Thyroid gland (tissue), 4 donors: ENCODE data around the gene IL31. TPM values are rescaled to one million over a fixed set of nuclear protein-coding genes. Genes with fewer than 3 reads are reported as not detected.

Source experiments
- DNase-seq, 2 donors: peaks; one replicate each; pipeline ENCODE4 v3.0.0-alpha.2; 2019
- H3K27ac ChIP-seq, 3 donors: fragments of 200-600 bp; sonication (generic); 1 replicate in 2 of 3; 2 replicates in 1 of 3; pipeline ENCODE4 v1.5.1; 2016 to 2019; ENCODE audit warnings: mild to moderate bottlenecking in 1 of 3, moderate library complexity in 1 of 3
- H3K27me3 ChIP-seq: fragments of 200-600 bp; sonication (generic); one replicate; pipeline ENCODE4 v1.5.1; 2019
- H3K36me3 ChIP-seq, 2 donors: fragments of 200-600 bp; sonication (generic); one replicate each; pipeline ENCODE4 v1.5.1; 2016 to 2019
- H3K4me1 ChIP-seq, 2 donors: fragments of 200-600 bp; sonication (generic); one replicate each; pipeline ENCODE4 v1.5.1; 2017 to 2019
- H3K4me3 ChIP-seq, 3 donors: fragments of 200-600 bp; sonication (generic); replicated peaks in 1 of 3; 1 replicate in 2 of 3; 2 replicates in 1 of 3; pipeline ENCODE4 v1.5.1; 2016; ENCODE audit warnings: mild to moderate bottlenecking in 1 of 3
- H3K9me3 ChIP-seq: fragments of 200-600 bp; sonication (generic); one replicate; pipeline ENCODE4 v1.5.1; 2017
- POLR2A ChIP-seq, 2 donors: fragments of 450-650 bp; IDR thresholded peaks; one replicate each; pipeline ENCODE4 v1.6.1; 2017; ENCODE audit warnings: antibody characterized with exemption in 2 of 2, mild to moderate bottlenecking in 2 of 2, moderate library complexity in 1 of 2
- WGBS, 2 donors: methylation state at CpG; one replicate each; pipeline ENCODE4 v1.1.5; 2017; 5-methylcytosine and 5-hydroxymethylcytosine counted together
- intact Hi-C: fragments of 100-400 bp; cut with DNase I; formaldehyde crosslinking; loops from one replicate; pipeline ENCODE4 v1.15.1; 2023
- total RNA-seq, 4 donors: library from RNA; depleted of rRNA; stranded (reverse); fragments of >200 nt; gene quantifications; one replicate each; pipeline ENCODE4 v1.2.3, GENCODE V29; 2016
- TF ChIP-seq, protein P1 (sequence below), 6 experiments: fragments of 200-600 bp in 3 of 6; fragments of 450-650 bp in 3 of 6; sonication (generic) in 3 of 6; IDR thresholded peaks; one replicate each; pipeline ENCODE4 v1.5.1; 2016 to 2019; ENCODE audit warnings: antibody characterized with exemption in 6 of 6, mild to moderate bottlenecking in 2 of 6, inconsistent platforms in 1 of 6, moderate library complexity in 1 of 6

IL31 gene
- total RNA-seq, 4 donors from 2014 or later = not detected

DNA sequence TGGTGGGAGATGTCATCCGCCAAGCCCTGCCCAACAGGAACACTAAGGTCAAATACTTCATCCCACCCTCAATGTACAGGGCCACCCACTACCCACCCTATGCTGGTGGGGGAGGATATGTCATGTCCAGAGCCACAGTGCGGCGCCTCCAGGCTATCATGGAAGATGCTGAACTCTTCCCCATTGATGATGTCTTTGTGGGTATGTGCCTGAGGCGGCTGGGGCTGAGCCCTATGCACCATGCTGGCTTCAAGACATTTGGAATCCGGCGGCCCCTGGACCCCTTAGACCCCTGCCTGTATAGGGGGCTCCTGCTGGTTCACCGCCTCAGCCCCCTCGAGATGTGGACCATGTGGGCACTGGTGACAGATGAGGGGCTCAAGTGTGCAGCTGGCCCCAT lies 33.0 kb upstream of the IL31 start:
- TF ChIP-seq, protein P1, sequence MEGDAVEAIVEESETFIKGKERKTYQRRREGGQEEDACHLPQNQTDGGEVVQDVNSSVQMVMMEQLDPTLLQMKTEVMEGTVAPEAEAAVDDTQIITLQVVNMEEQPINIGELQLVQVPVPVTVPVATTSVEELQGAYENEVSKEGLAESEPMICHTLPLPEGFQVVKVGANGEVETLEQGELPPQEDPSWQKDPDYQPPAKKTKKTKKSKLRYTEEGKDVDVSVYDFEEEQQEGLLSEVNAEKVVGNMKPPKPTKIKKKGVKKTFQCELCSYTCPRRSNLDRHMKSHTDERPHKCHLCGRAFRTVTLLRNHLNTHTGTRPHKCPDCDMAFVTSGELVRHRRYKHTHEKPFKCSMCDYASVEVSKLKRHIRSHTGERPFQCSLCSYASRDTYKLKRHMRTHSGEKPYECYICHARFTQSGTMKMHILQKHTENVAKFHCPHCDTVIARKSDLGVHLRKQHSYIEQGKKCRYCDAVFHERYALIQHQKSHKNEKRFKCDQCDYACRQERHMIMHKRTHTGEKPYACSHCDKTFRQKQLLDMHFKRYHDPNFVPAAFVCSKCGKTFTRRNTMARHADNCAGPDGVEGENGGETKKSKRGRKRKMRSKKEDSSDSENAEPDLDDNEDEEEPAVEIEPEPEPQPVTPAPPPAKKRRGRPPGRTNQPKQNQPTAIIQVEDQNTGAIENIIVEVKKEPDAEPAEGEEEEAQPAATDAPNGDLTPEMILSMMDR (IDR thresholded peaks at IDR 0.05) = no peak
- no peak for TF ChIP-seq POLR2A (IDR thresholded peaks at IDR 0.05)
- Histone ChIP-seq H3K4me3 (no peak overlapping the region), H3K9me3 (no peaks in the 10 kb centered on the region), H3K27me3 (no peaks in the 10 kb centered on the region), H3K36me3 (peaks cover 37 to 48% of the 10 kb centered on the region in 2 donors), H3K4me1 (peaks cover 0 to 14% of the 10 kb centered on the region in 2 donors), H3K27ac (no peak overlapping the region)
- intact Hi-C loops = no loop called here
- no peak for DNase-seq
- 92 to 100% methylated on average over 1 to 5 of the region's 8 CpGs for WGBS, 2 donors

DNA sequence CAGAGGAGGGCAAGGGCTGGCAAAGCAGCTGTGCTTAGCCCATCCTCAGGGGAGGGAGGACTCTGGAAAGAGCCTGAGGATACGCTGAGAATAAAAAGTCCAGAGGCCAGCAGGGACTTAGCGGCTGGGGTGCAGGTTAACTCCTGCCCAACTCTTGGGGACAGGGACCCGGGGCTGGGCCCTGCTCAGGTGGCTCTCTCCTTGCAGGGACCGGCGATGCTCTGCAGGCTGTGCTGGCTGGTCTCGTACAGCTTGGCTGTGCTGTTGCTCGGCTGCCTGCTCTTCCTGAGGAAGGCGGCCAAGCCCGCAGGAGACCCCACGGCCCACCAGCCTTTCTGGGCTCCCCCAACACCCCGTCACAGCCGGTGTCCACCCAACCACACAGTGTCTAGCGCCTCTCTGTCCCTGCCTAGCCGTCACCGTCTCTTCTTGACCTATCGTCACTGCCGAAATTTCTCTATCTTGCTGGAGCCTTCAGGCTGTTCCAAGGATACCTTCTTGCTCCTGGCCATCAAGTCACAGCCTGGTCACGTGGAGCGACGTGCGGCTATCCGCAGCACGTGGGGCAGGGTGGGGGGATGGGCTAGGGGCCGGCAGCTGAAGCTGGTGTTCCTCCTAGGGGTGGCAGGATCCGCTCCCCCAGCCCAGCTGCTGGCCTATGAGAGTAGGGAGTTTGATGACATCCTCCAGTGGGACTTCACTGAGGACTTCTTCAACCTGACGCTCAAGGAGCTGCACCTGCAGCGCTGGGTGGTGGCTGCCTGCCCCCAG lies 32.3 kb upstream of the IL31 start:
- intact Hi-C loops = no loop called here
- Histone ChIP-seq H3K9me3 (no peaks in the 10 kb centered on the region), H3K27me3 (no peaks in the 10 kb centered on the region), H3K4me3 (no peak overlapping the region), H3K4me1 (peaks cover 0 to 14% of the 10 kb centered on the region in 2 donors), H3K36me3 (peaks cover 33 to 41% of the 10 kb centered on the region in 2 donors), H3K27ac (no peak overlapping the region)
- no peak for DNase-seq
- TF ChIP-seq POLR2A (IDR thresholded peaks at IDR 0.05) = no peak
- TF ChIP-seq, protein P1 (IDR thresholded peaks at IDR 0.05) = no peak
- 64 to 70% methylated on average over 22 to 26 of the region's 27 CpGs for WGBS, 2 donors

DNA sequence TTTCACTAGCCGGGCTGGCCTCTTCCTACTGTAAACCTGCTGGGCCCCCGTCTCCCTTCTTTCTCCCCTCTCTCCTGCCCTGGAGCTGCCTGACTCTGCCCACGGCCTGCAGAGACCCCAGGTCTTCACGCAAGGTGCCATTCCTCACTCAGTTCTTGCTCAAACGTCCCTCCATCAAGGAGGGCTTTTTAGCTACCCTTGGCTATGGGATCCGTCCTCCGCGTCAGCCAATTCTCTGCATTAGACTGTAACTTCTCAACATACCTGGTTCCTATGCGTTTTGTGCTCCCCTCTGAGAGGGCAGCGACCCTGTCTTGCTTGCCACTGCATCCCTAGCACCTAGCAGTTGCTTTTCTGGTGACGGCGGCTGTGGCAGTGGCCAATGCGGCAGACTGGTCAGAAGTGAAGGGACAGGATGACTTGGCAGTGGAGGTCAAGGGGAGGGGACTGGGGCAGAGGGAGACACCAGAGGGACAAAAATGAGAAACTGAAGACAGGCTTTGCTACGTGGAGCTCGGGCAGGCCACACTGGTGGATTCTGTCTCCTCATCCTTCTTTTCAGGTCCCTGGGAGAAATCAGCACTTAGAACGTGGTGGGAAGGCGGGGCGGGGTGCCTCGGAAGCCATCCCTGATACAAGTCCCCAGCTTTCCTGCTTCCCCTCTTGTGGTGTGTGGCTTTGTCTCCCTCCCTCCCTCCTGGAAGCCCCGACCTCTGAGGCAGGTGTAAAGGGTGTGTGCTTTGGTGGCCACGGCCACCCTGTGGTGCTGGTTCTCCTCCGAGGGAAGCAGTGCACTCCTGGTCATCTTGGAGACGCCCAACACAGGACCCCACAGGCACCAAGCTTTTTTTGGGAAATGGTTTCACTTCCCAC lies 31.3 kb upstream of the IL31 start:
- Histone ChIP-seq H3K4me3 (no peak overlapping the region), H3K36me3 (peaks cover 30 to 31% of the 10 kb centered on the region in 2 donors), H3K27ac (no peak overlapping the region), H3K27me3 (no peaks in the 10 kb centered on the region), H3K9me3 (no peaks in the 10 kb centered on the region), H3K4me1 (peaks cover 0 to 14% of the 10 kb centered on the region in 2 donors)
- no peak for DNase-seq
- 47 to 49% methylated on average over 22 of the region's 23 CpGs for WGBS, 2 donors
- intact Hi-C loops = no loop called here
- TF ChIP-seq, protein P1 (IDR thresholded peaks at IDR 0.05) = no peak

DNA sequence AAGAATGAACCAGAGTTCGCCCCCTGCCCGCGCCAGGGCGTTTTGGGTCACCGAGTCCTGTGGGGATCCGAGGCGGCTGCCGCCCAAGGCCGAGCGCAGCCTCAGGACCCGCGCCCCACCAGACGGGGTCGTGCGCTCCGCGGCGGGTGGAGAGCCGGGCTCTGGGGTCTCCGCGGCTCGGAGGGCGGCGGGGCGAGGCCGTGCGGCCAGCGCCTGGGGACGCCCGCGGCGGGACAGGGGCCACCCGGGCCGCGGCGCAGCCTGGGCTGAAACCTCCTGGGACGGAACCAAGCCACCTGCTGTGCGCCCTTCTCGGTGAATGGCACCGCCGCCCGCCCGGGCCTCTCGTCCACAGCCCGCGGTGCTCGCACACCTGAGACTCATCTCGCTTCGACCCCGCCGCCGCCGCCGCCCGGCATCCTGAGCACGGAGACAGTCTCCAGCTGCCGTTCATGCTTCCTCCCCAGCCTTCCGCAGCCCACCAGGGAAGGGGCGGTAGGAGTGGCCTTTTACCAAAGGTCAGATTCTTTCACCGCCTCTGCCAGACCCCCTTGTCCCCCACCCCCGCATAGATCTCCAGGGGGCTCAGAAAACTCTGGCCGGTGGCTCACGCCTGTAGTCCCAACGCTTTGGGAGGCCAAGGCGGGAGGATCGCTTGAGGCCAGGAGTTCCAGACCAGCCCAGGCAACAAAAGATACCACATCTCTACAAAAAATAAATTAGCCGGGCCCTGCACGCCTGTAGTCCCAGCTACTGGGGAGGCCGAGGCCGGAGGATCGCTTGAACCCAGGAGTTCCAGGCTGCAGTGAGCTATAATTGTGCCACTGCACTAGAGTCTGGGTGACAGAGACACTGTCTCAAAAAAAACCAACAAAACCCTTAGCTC lies 30.4 kb upstream of the IL31 start:
- DNase-seq = peak; percentile 18 to 25
- no peaks in the 10 kb centered on the region for H3K27me3 ChIP-seq
- TF ChIP-seq POLR2A (IDR thresholded peaks at IDR 0.05) = no peak
- TF ChIP-seq, protein P1 (IDR thresholded peaks at IDR 0.05) = no peak
- no peak overlapping the region for H3K27ac ChIP-seq
- H3K4me3 ChIP-seq = peak overlapping the region; percentile 17 to 51 (median 22)
- no peaks in the 10 kb centered on the region for H3K9me3 ChIP-seq
- 13 to 82% methylated on average over 6 to 49 of the region's 71 CpGs for WGBS, 2 donors
- H3K4me1 ChIP-seq = peaks cover 0 to 14% of the 10 kb centered on the region in 2 donors
- peaks cover 24 to 25% of the 10 kb centered on the region in 2 donors for H3K36me3 ChIP-seq
- intact Hi-C loops = no loop called here
